Measurements from ENCODE around the gene TMEM120B.

TMEM120B gene

DNA sequence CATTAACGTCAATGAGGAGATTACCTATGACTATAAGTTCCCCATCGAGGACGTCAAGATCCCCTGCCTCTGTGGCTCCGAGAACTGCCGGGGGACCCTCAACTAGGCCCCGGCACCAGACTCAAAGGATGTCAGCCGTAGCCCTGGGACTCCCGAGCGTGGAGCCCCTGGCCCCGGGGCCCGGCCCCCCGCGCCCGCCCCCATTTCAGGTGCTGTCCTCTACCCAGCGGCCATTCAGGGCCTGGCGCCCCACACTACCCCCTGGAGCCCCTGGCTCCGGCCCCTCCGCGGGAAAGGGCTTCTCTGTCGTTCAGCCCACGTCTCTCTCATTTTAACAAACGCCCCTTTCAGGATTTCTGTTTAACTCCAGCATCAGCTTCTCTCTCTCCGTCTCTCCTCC, 117.6 kb downstream of the TMEM120B start:
- Mint-ChIP-seq H3K4me1 (peaks cover 29% of the 10 kb centered on the region), H3K36me3 (ENCODE audit: insufficient read depth) (peaks cover 58% of the 10 kb centered on the region), H3K4me3 (no peak overlapping the region), H3K27ac (ENCODE audit: low read depth) (no peak overlapping the region), H3K9me3 (no peaks in the 10 kb centered on the region), H3K27me3 (no peaks in the 10 kb centered on the region)
- ATAC-seq (replicated peaks; ENCODE audit: extremely low read depth, poor library complexity, severe bottlenecking) (no peak), DNase-seq (ENCODE audit: low spot score in 2 of 2) (no peak)

GRCh38 chr12:121830588-121831265, 118.2 kb downstream of the TMEM120B start:
- Mint-ChIP-seq H3K9me3 (no peaks in the 10 kb centered on the region), H3K4me1 (peaks cover 29% of the 10 kb centered on the region), H3K27me3 (no peaks in the 10 kb centered on the region), H3K4me3 (no peak overlapping the region), H3K27ac (ENCODE audit: low read depth) (no peak overlapping the region), H3K36me3 (ENCODE audit: insufficient read depth) (peaks cover 55% of the 10 kb centered on the region)
- ATAC-seq (replicated peaks; ENCODE audit: extremely low read depth, poor library complexity, severe bottlenecking): no peak
- no peak for DNase-seq (ENCODE audit: low spot score in 2 of 2)

Data from central memory CD8-positive, alpha-beta T cell (primary cell).